Measurements from ENCODE around the gene SLC25A44.
"Not testable (repeated sequence)": the region's sequence is repeated elsewhere in the genome, so short reads cannot be mapped to it uniquely, and the experiment has no call there.

Gene SLC25A44

GRCh38 chr1:156164125-156164831 is 29.6 kb upstream of the SLC25A44 start:
- DNase-seq = no peak

GRCh38 chr1:156165083-156165482 is 28.8 kb upstream of the SLC25A44 start:
- DNase-seq = no peak

- DNase-seq = no peak
These were observed 26.4 kb upstream of the SLC25A44 start for GRCh38 chr1:156167536-156167935.

GRCh38 chr1:156172696-156173470 is 21.0 kb upstream of the SLC25A44 start:
- DNase-seq = no peak

- no peak for DNase-seq
These were observed 17.2 kb upstream of the SLC25A44 start for GRCh38 chr1:156176610-156177210.

- no peak for DNase-seq
These were observed 15.8 kb upstream of the SLC25A44 start for GRCh38 chr1:156177919-156178654.

- DNase-seq = no peak
These were observed 13.4 kb upstream of the SLC25A44 start for GRCh38 chr1:156180471-156180870.

GRCh38 chr1:156181391-156181924 is 12.4 kb upstream of the SLC25A44 start:
- DNase-seq = not testable (repeated sequence)

GRCh38 chr1:156182010-156182779 is 11.7 kb upstream of the SLC25A44 start:
- DNase-seq = not testable (repeated sequence)

GRCh38 chr1:156186347-156187177 is 7.3 kb upstream of the SLC25A44 start:
- not testable (repeated sequence) for DNase-seq

GRCh38 chr1:156190265-156190664 is 3.6 kb upstream of the SLC25A44 start:
- DNase-seq = not testable (repeated sequence)

GRCh38 chr1:156191292-156191964 is 2.5 kb upstream of the SLC25A44 start:
- no peak for DNase-seq

- no peak for DNase-seq
These were observed 756 bp upstream of the SLC25A44 start for GRCh38 chr1:156193208-156193487.

GRCh38 chr1:156194300-156194652 is 372 bp downstream of the SLC25A44 start:
- no peak for DNase-seq

- DNase-seq = no peak
These were observed 1.9 kb downstream of the SLC25A44 start for GRCh38 chr1:156195853-156196252.

GRCh38 chr1:156196445-156196844 is 2.5 kb downstream of the SLC25A44 start:
- no peak for DNase-seq

- DNase-seq = no peak
These were observed 5.0 kb downstream of the SLC25A44 start for GRCh38 chr1:156198831-156199349.

- no peak for DNase-seq
These were observed 6.1 kb downstream of the SLC25A44 start for GRCh38 chr1:156200044-156200443.

- no peak for DNase-seq
These were observed 9.4 kb downstream of the SLC25A44 start for GRCh38 chr1:156203331-156203730.

- DNase-seq = no peak
These were observed 10.8 kb downstream of the SLC25A44 start for GRCh38 chr1:156204686-156205085.

- no peak for DNase-seq
These were observed 17.3 kb downstream of the SLC25A44 start for GRCh38 chr1:156211243-156211642.
